ENCODE data around the gene DIRAS1.
"Not testable (repeated sequence)": the region's sequence is repeated elsewhere in the genome, so short reads cannot be mapped to it uniquely, and the experiment has no call there.

Gene DIRAS1

DNA sequence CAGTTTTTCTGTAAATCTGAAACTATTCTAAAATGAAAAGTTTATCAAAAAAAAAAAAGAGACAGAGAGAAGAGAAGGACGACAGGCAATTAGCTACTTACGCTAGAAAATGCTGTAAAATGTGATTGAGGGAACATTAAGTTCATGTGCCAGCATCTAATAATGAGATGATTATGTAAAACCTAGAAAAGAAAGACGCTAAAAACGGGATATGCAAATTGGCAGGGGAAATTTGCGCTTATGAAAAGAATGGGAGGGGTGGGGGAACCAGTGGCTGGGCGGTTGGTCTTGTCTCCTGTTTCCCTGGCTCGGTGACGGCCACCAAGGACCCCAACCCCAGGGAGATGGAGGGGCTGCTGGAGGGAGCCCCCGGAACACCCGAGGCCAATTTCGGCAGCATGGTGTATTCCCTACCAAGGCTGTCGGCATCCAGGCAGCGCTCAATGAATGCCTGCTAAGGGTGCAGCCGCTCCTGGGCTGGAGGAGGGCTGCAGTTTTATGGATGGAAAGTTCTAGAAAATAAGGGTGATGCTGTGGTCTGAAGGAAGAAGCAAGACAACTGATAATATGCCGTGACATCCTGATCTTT is 52.9 kb downstream of the DIRAS1 start:
- DNase-seq, result no peak

DNA sequence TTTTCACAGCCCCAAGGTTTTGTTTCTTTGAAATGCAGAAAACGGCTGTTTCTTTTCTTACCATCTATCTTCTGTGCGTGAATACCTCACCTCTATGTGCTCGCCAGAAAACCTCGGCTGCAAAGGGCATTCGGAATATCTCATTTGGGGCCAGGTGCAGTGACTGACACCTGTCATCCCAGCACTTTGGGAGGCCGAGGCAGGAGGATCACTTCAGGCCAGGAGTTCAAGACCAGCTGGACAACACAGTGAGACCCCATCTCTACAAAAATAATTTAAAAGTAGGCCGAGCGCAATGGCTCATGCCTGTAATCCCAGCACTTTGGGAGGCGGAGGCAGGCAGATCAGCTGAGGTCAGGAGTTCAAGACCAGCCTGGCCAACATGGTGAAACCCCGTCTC is 53.8 kb downstream of the DIRAS1 start:
- DNase-seq, result not testable (repeated sequence)

DNA sequence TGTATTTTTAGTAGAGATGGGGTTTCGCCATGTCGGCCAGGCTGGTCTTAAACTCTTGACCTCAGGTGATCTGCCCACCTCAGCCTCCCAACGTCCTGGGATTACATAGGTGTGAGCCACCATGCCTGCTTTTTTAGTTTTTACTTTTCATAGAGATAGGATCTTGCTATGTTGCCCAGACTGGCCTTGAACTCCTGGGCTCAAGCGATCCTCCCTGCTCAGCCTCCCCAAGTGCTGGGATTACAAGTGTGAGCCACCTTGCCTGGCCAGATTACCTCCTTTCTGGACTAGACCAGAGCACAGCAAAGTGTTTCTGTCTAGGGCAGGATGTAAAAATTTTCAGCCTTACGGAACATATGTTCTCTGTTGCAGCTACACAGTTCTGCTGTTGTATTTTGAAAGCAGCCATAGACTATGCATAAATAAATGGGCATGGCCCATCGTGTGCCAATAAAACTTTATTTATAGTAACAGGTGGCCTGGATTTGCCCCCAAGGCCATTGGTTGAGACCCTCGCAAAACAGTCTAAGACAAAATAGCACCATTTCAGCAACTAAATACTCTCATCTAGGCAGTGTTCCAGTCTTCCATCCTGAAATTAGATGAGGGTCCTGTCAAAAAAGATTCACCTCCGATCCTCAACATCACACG is 54.7 kb downstream of the DIRAS1 start:
- no peak for DNase-seq

DNA sequence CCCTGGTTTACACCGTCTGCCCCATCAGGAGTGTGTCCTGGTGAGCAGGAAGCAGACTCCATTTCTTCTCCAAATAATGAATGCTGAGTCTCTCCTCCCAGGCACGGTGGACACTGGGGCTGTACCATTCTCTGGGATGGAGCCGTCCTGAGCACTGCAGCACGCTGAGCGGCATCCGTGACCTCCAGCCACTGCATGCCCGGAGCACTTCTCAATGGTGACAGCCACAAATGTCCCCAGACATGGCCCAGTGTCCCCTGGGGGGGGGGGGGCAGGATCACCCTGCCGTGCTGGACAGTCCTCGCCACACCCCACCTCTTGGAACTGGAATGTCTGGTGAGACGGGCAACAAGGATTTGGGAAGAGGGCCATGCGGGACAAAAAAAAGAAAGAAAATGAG is 56.1 kb downstream of the DIRAS1 start:
- no peak for DNase-seq
